GM23338 (cell line): Measurements from ENCODE around the gene NTF3. TPM values are rescaled to one million over a fixed set of nuclear protein-coding genes. Genes with fewer than 3 reads are reported as not detected.

Experiments used
- ATAC-seq: fragments of 200-7000 bp; cut with Tn5 transposase; 3 replicates; pipeline ENCODE4 v1.9.1; 2020
- DNase-seq: peaks from one replicate; pipeline ENCODE4 v3.0.0-alpha.2; 2015; ENCODE audit warnings: low spot score
- H2AFZ ChIP-seq: fragments of 200-600 bp; sonication (generic); 2 replicates; pipeline ENCODE4 v1.8.0; 2016; ENCODE audit warnings: antibody characterized with exemption, mild to moderate bottlenecking, moderate library complexity
- H3F3A ChIP-seq: fragments of 200-600 bp; sonication (generic); replicated peaks from 2 replicates; pipeline ENCODE4 v1.8.0; 2017; ENCODE audit warnings: antibody characterized with exemption, mixed run types, low read depth
- H3K27ac ChIP-seq: fragments of 200-600 bp; sonication (generic); 2 replicates; pipeline ENCODE4 v1.6.1; 2016; ENCODE audit warnings: low read depth
- H3K27me3 ChIP-seq: fragments of 200-600 bp; sonication (generic); 2 replicates; pipeline ENCODE4 v1.8.0; 2016; ENCODE audit warnings: mild to moderate bottlenecking, mixed run types, moderate library complexity; ENCODE audit not compliant: insufficient read depth
- H3K36me3 ChIP-seq: fragments of 200-600 bp; sonication (generic); 2 replicates; pipeline ENCODE4 v1.8.0; 2016; ENCODE audit warnings: mild to moderate bottlenecking; ENCODE audit not compliant: insufficient read depth
- H3K4me1 ChIP-seq: fragments of 200-600 bp; sonication (generic); 2 replicates; pipeline ENCODE4 v1.8.0; 2016; ENCODE audit warnings: mild to moderate bottlenecking, moderate library complexity; ENCODE audit not compliant: insufficient read depth
- H3K4me2 ChIP-seq: fragments of 200-600 bp; sonication (generic); 2 replicates; pipeline ENCODE4 v1.7.1; 2017; ENCODE audit warnings: mixed run types
- H3K4me3 ChIP-seq: fragments of 200-600 bp; sonication (generic); 2 replicates; pipeline ENCODE4 v1.6.1; 2016; ENCODE audit warnings: mixed run types
- H3K79me2 ChIP-seq: fragments of 200-600 bp; sonication (generic); replicated peaks from 2 replicates; pipeline ENCODE4 v1.8.0; 2017; ENCODE audit warnings: mild to moderate bottlenecking; ENCODE audit not compliant: insufficient read depth
- H3K9me2 ChIP-seq: fragments of 200-600 bp; sonication (generic); 2 replicates; pipeline ENCODE4 v1.8.0; 2017; ENCODE audit not compliant: insufficient read depth
- H4K20me1 ChIP-seq: fragments of 200-600 bp; sonication (generic); replicated peaks from 2 replicates; pipeline ENCODE4 v1.8.0; 2017; ENCODE audit warnings: mild to moderate bottlenecking; ENCODE audit not compliant: insufficient read depth
- H3K27ac Mint-ChIP-seq: 2 replicates; pipeline ENCODE4 v1.8.0; 2020; ENCODE audit warnings: inconsistent platforms, mild to moderate bottlenecking, moderate library complexity, mixed read lengths
- H3K27me3 Mint-ChIP-seq: 3 replicates; pipeline ENCODE4 v1.8.0; 2022; ENCODE audit warnings: low read depth, mild to moderate bottlenecking, moderate library complexity, mixed read lengths, inconsistent platforms; ENCODE audit not compliant: insufficient read depth, poor library complexity
- H3K36me3 Mint-ChIP-seq: 3 replicates; pipeline ENCODE4 v1.8.0; 2021; ENCODE audit warnings: low read depth, mild to moderate bottlenecking, inconsistent platforms, moderate library complexity, mixed read lengths
- H3K4me1 Mint-ChIP-seq: 3 replicates; pipeline ENCODE4 v1.8.0; 2020; ENCODE audit warnings: mild to moderate bottlenecking, inconsistent platforms, mixed read lengths
- H3K4me3 Mint-ChIP-seq: 3 replicates; pipeline ENCODE4 v1.8.0; 2021; ENCODE audit warnings: moderate library complexity, mild to moderate bottlenecking, inconsistent platforms, mixed read lengths
- H3K9me3 Mint-ChIP-seq: 3 replicates; pipeline ENCODE4 v1.8.0; 2020; ENCODE audit warnings: moderate library complexity, mild to moderate bottlenecking, inconsistent platforms, mixed read lengths
- CREB1 ChIP-seq: fragments of 250-450 bp; sonication (Bioruptor Pico); IDR thresholded peaks from 2 replicates; pipeline ENCODE4 v1.5.0; 2020; ENCODE audit warnings: low read depth, mild to moderate bottlenecking, moderate library complexity
- EZH2 ChIP-seq: fragments of 200-600 bp; sonication (generic); IDR thresholded peaks from one replicate; pipeline ENCODE4 v1.8.0; 2017; ENCODE audit warnings: antibody characterized with exemption, mild to moderate bottlenecking, low read depth; ENCODE audit not compliant: unreplicated experiment
- EZH2phosphoT487 ChIP-seq: fragments of 200-600 bp; sonication (generic); IDR thresholded peaks from one replicate; pipeline ENCODE4 v1.8.1; 2018; ENCODE audit warnings: antibody characterized with exemption; ENCODE audit not compliant: unreplicated experiment
- JUNB ChIP-seq: IDR thresholded peaks from one replicate; pipeline ENCODE4 v1.6.1; 2016; ENCODE audit warnings: antibody characterized with exemption; ENCODE audit not compliant: unreplicated experiment
- NANOG ChIP-seq: IDR thresholded peaks from 2 replicates; pipeline ENCODE4 v1.6.1; 2016; ENCODE audit warnings: antibody characterized with exemption, borderline replicate concordance
- POLR2AphosphoS5 ChIP-seq: IDR thresholded peaks from 2 replicates; pipeline ENCODE4 v1.6.1; 2016; ENCODE audit warnings: antibody characterized with exemption, low read depth
- ZNF114 ChIP-seq: fragments of 250-450 bp; sonication (Bioruptor Pico); IDR thresholded peaks from 2 replicates; pipeline ENCODE4 v1.5.0; 2020; ENCODE audit warnings: mild to moderate bottlenecking, moderate library complexity
- polyA plus RNA-seq: library from polyadenylated mRNA; unstranded; fragments of >200 nt; fragmentation: Nextera tagmentation; extraction: Ambion mirVana; gene quantifications from 2 replicates; pipeline ENCODE4 v1.2.1, GENCODE V29; 2016
- total RNA-seq: library from RNA; depleted of rRNA; stranded (reverse); fragments of >200 nt; shearing (Covaris generic); gene quantifications from 2 replicates; pipeline ENCODE4 v1.2.3, GENCODE V29; 2014
- TF ChIP-seq, protein P1 (sequence below): IDR thresholded peaks from one replicate; pipeline ENCODE4 v1.6.1; 2018; ENCODE audit warnings: antibody characterized with exemption; ENCODE audit not compliant: unreplicated experiment
- TF ChIP-seq, protein P2 (sequence below): IDR thresholded peaks from 2 replicates; pipeline ENCODE4 v1.6.1; 2016; ENCODE audit warnings: antibody characterized with exemption
- TF ChIP-seq, protein P3 (sequence below), 2 experiments: fragments of 200-600 bp in 1 of 2; sonication (generic) in 1 of 2; conservative IDR thresholded peaks; 2 replicates each; pipeline versions ENCODE4 v1.5.1 to v1.6.1; 2016 to 2017; ENCODE audit warnings: antibody characterized with exemption in 2 of 2, low read depth in 2 of 2, mild to moderate bottlenecking in 2 of 2, moderate library complexity in 1 of 2

The NTF3 gene
- total and polyA plus RNA-seq, 2 experiments from 2014 or later, result 1.2 TPM; not detected in 1

DNA sequence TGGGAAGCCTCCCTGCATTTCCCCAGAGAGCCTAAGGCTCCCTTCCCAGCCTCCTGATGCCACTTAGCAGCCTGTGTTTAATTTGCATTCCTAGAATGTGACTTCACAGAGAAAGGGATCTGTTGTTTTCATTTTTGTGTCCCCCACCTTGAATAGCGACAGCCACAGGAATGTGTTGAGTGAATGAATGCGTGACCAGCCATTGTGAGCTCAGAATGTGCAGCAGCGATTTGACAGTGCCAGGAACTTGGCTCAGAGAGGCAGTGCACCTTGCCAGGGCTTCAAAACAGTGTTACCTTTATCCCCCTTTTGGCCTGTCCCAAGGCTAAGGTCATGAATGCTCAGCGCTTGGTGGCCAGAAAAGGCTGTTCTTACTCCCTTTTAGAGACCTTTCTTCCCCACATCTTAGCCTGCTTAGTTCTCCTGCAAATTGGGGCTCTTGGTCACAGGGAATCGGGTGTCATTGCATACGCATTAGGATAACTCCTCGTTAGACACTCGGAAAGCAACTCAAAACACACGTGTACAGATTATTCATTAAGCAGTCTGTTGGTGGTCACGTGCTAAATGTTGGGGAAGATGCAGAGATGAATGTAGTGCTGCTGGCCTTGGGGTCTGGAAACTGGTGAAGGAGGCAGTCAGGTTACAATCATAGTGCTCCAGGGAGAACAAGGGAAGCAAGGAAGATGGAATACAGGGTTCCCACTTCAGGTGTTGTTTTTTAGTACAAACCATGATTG lies 9.8 kb downstream of the NTF3 start:
- Mint-ChIP-seq H3K36me3 (no peaks in the 10 kb centered on the region), H3K27ac (no peak overlapping the region), H3K4me3 (no peak overlapping the region), H3K27me3 (no peaks in the 10 kb centered on the region), H3K9me3 (no peaks in the 10 kb centered on the region), H3K4me1 (peaks cover 20% of the 10 kb centered on the region)
- DNase-seq (peak; percentile 64), ATAC-seq (peak; percentile 47)
- no peaks in the 10 kb centered on the region for H3K79me2 ChIP-seq
- H4K20me1 ChIP-seq, result no peaks in the 10 kb centered on the region
- H3K4me3 ChIP-seq, result no peak overlapping the region
- H2AFZ ChIP-seq, result no peak overlapping the region
- TF ChIP-seq, protein P1, sequence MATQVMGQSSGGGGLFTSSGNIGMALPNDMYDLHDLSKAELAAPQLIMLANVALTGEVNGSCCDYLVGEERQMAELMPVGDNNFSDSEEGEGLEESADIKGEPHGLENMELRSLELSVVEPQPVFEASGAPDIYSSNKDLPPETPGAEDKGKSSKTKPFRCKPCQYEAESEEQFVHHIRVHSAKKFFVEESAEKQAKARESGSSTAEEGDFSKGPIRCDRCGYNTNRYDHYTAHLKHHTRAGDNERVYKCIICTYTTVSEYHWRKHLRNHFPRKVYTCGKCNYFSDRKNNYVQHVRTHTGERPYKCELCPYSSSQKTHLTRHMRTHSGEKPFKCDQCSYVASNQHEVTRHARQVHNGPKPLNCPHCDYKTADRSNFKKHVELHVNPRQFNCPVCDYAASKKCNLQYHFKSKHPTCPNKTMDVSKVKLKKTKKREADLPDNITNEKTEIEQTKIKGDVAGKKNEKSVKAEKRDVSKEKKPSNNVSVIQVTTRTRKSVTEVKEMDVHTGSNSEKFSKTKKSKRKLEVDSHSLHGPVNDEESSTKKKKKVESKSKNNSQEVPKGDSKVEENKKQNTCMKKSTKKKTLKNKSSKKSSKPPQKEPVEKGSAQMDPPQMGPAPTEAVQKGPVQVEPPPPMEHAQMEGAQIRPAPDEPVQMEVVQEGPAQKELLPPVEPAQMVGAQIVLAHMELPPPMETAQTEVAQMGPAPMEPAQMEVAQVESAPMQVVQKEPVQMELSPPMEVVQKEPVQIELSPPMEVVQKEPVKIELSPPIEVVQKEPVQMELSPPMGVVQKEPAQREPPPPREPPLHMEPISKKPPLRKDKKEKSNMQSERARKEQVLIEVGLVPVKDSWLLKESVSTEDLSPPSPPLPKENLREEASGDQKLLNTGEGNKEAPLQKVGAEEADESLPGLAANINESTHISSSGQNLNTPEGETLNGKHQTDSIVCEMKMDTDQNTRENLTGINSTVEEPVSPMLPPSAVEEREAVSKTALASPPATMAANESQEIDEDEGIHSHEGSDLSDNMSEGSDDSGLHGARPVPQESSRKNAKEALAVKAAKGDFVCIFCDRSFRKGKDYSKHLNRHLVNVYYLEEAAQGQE, result no peak
- TF ChIP-seq POLR2AphosphoS5, result no peak
- TF ChIP-seq, protein P2, sequence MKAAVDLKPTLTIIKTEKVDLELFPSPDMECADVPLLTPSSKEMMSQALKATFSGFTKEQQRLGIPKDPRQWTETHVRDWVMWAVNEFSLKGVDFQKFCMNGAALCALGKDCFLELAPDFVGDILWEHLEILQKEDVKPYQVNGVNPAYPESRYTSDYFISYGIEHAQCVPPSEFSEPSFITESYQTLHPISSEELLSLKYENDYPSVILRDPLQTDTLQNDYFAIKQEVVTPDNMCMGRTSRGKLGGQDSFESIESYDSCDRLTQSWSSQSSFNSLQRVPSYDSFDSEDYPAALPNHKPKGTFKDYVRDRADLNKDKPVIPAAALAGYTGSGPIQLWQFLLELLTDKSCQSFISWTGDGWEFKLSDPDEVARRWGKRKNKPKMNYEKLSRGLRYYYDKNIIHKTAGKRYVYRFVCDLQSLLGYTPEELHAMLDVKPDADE, result no peak
- TF ChIP-seq JUNB, result no peak
- TF ChIP-seq CREB1 (CRISPR knock-in tag), result no peak
- no peak for TF ChIP-seq NANOG
- TF ChIP-seq EZH2phosphoT487, result no peak
- no peak for TF ChIP-seq ZNF114
- TF ChIP-seq, protein P3, sequence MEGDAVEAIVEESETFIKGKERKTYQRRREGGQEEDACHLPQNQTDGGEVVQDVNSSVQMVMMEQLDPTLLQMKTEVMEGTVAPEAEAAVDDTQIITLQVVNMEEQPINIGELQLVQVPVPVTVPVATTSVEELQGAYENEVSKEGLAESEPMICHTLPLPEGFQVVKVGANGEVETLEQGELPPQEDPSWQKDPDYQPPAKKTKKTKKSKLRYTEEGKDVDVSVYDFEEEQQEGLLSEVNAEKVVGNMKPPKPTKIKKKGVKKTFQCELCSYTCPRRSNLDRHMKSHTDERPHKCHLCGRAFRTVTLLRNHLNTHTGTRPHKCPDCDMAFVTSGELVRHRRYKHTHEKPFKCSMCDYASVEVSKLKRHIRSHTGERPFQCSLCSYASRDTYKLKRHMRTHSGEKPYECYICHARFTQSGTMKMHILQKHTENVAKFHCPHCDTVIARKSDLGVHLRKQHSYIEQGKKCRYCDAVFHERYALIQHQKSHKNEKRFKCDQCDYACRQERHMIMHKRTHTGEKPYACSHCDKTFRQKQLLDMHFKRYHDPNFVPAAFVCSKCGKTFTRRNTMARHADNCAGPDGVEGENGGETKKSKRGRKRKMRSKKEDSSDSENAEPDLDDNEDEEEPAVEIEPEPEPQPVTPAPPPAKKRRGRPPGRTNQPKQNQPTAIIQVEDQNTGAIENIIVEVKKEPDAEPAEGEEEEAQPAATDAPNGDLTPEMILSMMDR (conservative IDR thresholded peaks at IDR 0.05; ENCODE audit: low read depth in 2 of 2), result no peak
- TF ChIP-seq EZH2, result no peak
- 0 out of 2 replicates have a peak overlapping the region, but pooled peaks have one; percentile 21 for H3K4me2 ChIP-seq
- no peaks in the 10 kb centered on the region for H3K36me3 ChIP-seq
- peaks cover 22% of the 10 kb centered on the region for H3K27me3 ChIP-seq
- no peaks in the 10 kb centered on the region for H3F3A ChIP-seq
- peaks cover 7% of the 10 kb centered on the region; the same call in 1 of the 2 replicates for H3K4me1 ChIP-seq
- H3K27ac ChIP-seq, result no peak overlapping the region
- no peaks in the 10 kb centered on the region for H3K9me2 ChIP-seq
